GM12872 (cell line): ENCODE data around the gene CCDC187.

ENCODE experiments used
- TF ChIP-seq, protein P1 (sequence below): IDR thresholded peaks from 3 replicates; pipeline ENCODE4 v1.5.1; 2011; ENCODE audit warnings: low read depth, mild to moderate bottlenecking, low read length, moderate library complexity; ENCODE audit not compliant: insufficient read depth

The CCDC187 gene

DNA sequence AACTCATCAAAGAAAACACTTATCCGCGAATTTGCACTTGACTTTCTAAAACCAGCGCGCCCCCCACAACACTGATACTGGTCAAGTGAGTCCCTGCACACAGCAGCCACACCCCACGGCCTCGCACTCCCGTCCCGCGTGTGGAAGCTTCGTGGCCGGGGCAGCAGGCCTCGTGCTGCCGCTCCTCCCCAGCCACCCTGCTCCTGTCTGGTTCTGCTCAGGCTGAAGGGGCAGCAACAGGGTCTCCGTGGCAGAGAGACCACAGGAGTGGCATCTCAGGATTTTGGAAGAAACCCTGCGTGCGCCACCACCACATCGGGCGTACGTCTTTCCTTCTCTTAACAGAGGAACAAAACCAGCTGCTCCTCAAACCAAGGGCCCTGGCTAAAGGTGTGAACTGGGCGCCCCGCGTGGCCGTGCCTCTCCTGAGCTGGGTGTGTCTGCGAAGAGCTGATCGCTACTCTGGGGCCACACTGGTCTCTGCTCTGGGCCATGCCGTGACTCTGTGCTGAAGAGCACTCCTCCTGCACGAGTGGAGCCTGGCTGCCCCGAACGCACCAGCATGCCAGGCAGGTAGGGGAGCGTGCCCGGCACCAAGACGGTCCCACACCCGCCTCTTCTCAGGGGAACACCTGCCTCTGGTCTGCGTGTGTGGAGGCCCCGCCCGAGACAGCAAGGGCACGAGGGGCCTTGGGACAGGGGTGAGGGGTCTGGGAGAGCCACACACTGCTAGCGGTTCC, 81.6 kb downstream of the CCDC187 start:
- TF ChIP-seq, protein P1, sequence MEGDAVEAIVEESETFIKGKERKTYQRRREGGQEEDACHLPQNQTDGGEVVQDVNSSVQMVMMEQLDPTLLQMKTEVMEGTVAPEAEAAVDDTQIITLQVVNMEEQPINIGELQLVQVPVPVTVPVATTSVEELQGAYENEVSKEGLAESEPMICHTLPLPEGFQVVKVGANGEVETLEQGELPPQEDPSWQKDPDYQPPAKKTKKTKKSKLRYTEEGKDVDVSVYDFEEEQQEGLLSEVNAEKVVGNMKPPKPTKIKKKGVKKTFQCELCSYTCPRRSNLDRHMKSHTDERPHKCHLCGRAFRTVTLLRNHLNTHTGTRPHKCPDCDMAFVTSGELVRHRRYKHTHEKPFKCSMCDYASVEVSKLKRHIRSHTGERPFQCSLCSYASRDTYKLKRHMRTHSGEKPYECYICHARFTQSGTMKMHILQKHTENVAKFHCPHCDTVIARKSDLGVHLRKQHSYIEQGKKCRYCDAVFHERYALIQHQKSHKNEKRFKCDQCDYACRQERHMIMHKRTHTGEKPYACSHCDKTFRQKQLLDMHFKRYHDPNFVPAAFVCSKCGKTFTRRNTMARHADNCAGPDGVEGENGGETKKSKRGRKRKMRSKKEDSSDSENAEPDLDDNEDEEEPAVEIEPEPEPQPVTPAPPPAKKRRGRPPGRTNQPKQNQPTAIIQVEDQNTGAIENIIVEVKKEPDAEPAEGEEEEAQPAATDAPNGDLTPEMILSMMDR, result no peak

GRCh38 chr9:136220017-136220729, 83.7 kb downstream of the CCDC187 start:
- TF ChIP-seq, protein P1, result no peak

DNA sequence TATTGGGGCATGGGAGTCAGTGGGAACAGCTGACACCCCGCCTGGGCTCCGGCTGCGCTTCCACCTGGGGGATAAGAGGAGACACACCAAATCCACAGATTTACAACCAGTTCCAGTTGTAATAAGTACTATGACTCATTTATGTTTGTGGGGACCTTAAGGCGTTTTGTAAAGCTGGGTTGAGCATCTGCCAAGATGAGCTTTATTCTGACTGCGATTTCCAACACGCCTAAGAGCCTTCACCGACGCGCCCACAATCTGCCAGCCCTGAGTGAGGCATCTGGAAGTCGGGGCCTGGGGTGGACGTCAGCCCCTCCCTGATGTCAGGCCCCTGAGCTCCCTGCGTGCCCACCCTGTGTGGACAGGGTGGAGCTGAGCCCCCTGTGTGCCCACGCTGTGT, 84.6 kb downstream of the CCDC187 start:
- TF ChIP-seq, protein P1, result no peak

DNA sequence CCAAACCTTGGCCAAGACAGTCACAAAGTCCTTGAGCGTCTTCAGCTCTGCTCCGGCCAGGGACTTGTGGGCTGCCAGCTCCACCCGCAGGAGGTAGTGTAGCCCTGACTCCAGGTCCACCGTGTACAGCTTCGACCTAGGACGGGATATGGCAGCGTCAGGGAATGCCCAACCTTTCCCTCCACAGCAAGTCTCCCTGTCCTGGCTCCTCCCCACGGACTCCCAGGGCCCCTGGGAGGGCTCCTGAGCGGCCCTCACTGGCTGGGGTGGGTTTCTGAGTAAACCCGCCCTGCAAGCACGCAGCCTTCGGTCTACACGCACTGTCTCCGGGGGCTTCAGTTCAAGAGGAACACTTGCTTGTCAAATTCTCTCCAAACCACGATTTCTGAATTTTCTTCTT, 85.2 kb downstream of the CCDC187 start:
- TF ChIP-seq, protein P1, result no peak

- TF ChIP-seq, protein P1, result no peak
Measured at GRCh38 chr9:136218271-136218670, 85.6 kb downstream of the CCDC187 start.

DNA sequence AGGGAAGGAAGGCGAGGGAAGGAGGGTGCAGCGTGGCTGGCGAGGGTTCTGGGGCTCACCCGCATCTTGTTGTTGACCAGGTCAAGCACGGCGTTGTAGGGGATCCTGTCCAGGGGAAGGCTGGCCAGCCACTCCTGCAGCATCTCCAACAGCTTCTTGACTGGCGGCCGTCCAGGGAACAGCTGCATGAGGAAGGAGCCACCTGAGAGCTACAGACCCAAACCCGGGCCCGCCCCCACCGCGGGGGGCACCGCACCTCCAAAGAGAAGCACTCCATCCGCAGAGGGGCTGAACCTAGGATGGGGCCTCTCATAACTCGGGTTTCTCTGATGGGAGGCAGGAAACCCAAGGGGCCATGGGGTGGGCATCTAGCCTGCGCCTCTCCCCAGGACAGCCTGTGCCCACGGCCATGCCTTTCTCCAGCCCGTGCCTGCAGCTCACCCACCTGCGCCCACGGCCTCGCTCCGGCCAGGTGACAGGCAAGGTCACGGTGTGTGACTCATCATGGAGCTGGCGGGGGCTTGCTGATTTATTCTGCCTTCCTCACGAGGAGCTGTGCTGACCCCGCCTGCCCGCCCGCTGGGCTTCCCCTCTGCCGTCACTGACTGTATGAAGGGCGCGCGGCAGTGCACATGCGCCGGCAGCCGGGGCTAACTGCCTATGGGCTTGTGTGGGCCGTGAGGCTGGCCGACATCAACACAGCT, 87.2 kb downstream of the CCDC187 start:
- TF ChIP-seq, protein P1, result no peak

- TF ChIP-seq, protein P1, result no peak
Measured at GRCh38 chr9:136213733-136214132, 90.2 kb downstream of the CCDC187 start.
